ENCODE measurements around the gene TEDC1.

DNA sequence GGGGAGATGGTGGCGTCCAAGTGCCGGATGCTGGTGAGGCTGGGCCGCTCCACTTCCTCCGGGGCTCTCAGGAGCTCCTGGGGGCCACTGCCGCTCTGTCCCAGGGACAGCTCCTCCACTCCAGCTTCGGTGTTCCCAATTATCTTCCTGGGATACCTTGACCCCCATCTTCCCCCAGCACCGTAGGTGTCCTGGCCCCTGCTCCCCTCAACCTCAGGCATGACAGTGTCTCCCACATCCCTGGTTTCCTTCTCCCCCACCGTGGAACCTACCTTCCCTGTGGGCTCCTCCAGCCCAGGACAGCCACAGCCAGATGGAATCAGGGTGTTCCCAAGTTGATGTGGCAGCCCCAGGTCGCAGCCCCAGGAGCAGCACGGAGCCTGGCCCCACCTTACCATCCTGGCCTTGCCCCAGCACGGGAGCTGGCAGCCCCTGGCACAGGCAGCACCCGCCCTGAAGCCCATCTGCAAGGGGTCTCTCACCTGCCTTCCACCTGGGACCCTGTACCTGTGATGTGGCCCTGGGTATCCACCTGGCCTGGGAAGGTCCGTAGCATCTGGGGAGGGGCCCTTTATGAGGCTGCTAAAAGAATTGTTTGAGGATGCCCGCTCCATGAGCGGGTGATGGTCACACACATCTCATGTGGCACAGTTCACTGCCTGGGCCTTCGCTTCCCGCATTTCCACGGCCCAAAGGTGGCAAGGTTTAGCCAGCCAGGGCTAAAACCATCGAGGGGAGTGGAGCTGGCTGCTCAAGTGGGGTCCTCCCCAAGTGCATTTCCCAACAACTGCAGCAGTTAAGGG is 39.4 kb downstream of the TEDC1 start:
- TF ChIP-seq CTCF (IDR thresholded peaks at IDR 0.05; ENCODE audit: low read depth, low read length, poor library complexity, severe bottlenecking), result no peak
- TF ChIP-seq EZH2phosphoT487 (IDR thresholded peaks at IDR 0.05; ENCODE audit: borderline replicate concordance, low read length), result no peak
